GM21529 (cell line): ENCODE measurements around the gene SHMT2.

Source experiments
- ATAC-seq: cut with Tn5 transposase; IDR thresholded peaks from one replicate; pipeline ENCODE4 v1.9.1; 2021; ENCODE audit not compliant: unreplicated experiment

The SHMT2 gene

DNA sequence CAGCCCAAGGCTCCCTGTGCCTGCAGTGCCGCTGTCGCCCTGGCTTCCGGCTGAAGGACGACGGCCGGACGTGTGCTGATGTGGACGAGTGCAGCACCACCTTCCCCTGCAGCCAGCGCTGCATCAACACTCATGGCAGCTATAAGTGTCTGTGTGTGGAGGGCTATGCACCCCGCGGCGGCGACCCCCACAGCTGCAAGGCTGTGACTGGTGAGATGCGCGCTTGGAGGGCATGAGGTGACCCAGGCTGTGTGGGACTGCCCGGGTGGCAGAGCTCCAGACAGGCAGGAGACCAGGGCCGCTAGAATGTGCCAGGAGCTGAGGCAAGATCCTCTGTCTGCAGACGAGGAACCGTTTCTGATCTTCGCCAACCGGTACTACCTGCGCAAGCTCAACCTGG lies 32.6 kb upstream of the SHMT2 start:
- no peak for ATAC-seq

- ATAC-seq: no peak
These were observed 31.2 kb upstream of the SHMT2 start for GRCh38 chr12:57198329-57198728.

GRCh38 chr12:57199191-57199590 lies 30.3 kb upstream of the SHMT2 start:
- ATAC-seq: no peak

- no peak for ATAC-seq
These were observed 29.0 kb upstream of the SHMT2 start for GRCh38 chr12:57200497-57200896.

GRCh38 chr12:57201219-57201618 lies 28.3 kb upstream of the SHMT2 start:
- no peak for ATAC-seq

- no peak for ATAC-seq
These were observed 27.9 kb upstream of the SHMT2 start for GRCh38 chr12:57201631-57202030.

- no peak for ATAC-seq
These were observed 27.2 kb upstream of the SHMT2 start for GRCh38 chr12:57202321-57202720.

DNA sequence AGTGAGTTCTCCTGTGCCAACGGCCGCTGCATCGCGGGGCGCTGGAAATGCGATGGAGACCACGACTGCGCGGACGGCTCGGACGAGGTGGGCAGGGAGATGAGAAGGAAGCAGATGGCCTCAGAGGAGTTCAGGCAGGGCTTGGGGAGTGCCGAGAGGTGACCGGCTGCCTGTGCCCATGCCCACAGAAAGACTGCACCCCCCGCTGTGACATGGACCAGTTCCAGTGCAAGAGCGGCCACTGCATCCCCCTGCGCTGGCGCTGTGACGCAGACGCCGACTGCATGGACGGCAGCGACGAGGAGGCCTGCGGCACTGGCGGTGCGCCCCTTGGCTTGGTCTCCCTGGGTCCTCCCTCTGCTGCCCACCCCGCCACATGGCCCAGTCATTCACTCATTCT lies 26.3 kb upstream of the SHMT2 start:
- ATAC-seq: no peak

DNA sequence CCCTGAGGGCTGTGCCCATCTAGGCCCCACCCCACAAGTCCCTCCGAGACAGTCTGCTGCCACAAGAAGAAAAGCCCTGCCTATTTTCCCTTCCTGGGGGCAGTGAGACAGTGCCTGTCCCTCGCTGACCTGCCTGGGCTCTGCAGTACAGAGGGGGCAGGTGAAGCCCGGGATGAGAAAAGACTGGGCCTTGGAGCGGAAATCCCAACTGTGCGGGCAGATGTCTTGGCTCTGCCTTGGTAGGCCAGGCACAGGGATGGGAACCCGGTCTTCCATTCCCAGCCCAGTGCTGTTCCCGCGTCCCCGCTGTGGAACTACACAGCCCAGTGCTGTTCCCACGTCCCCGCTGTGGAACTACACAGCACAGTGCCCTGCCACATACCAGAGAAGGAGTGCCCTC lies 25.7 kb upstream of the SHMT2 start:
- ATAC-seq: no peak

DNA sequence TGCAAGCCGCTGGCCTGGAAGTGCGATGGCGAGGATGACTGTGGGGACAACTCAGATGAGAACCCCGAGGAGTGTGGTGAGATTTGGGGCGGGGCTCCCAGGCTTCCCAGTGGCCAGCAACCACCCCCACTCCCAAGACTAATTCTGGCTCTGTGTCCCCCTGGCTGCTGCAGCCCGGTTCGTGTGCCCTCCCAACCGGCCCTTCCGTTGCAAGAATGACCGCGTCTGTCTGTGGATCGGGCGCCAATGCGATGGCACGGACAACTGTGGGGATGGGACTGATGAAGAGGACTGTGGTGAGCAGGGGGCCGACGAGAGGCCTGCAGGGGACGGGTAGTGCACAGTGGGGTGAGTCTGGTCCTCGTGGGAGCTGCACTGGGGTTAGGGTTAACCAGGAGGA lies 25.1 kb upstream of the SHMT2 start:
- ATAC-seq: no peak

GRCh38 chr12:57205186-57205585 lies 24.3 kb upstream of the SHMT2 start:
- no peak for ATAC-seq

GRCh38 chr12:57205931-57206330 lies 23.6 kb upstream of the SHMT2 start:
- no peak for ATAC-seq

- ATAC-seq: no peak
These were observed 21.5 kb upstream of the SHMT2 start for GRCh38 chr12:57207731-57208630.

DNA sequence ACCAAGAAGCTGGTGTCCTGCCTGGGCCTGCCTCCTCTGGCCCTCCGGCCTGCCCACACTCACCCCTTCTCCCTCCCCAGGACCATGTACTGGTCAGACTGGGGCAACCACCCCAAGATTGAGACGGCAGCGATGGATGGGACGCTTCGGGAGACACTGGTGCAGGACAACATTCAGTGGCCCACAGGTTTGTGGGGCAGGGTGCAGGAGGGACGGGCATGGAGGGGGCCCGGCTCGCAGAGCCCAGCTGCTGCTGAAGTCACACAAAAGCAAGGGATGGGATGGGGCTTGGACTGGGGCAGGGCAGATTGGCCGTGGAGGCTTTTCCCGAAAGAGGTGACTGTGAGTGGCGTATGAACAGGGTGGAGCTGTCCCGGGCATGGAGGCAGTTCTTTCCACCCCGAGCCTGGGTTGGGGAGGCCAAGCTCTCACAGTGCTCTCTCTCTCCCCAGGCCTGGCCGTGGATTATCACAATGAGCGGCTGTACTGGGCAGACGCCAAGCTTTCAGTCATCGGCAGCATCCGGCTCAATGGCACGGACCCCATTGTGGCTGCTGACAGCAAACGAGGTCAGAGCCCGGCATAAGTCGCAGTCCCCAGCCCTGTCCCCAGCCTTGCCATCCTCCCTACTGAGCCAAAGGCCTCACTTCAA lies 20.8 kb upstream of the SHMT2 start:
- no peak for ATAC-seq

DNA sequence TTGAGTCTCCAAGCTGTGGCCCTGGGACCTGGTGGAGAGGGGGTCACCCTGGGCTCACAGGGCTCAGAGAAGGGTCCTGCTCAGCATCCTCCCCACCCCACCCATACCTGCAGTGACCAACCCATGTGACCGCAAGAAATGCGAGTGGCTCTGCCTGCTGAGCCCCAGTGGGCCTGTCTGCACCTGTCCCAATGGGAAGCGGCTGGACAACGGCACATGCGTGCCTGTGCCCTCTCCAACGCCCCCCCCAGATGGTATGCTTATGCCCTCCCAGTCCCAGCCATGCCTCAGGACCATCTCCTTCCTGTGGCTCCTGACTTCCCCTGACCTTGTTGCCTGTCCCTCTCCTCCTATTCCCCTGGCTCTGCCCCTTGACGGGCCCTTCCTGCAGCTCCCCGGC lies 19.6 kb upstream of the SHMT2 start:
- ATAC-seq: no peak

- ATAC-seq: no peak
These were observed 19.1 kb upstream of the SHMT2 start for GRCh38 chr12:57210461-57210860.

DNA sequence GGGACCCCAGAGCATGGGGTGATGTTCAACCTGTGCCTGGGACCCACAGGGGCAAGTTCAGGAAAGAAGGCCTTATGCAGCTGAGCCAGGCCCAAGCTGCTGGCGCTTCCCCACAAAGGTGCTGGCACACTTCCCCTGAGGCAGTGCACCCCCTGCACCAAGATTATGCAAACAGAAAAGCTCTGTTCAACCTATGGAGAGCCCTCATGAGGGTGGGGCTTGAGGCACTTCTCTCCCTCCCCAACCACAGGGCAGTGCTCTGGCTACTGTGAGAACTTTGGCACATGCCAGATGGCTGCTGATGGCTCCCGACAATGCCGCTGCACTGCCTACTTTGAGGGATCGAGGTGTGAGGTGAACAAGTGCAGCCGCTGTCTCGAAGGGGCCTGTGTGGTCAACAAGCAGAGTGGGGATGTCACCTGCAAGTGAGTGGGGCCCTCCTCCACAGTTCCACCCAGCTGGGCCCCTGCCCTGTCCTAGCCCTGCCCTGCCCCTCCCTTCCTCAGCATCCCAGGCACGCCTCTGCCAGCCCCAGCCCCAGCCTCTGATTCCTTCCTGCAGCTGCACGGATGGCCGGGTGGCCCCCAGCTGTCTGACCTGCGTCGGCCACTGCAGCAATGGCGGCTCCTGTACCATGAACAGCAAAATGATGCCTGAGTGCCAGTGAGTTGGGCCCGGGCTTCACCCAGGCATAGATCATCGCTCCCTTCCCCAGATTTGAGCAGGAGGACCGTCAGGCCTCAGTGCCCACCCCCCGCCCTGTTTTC lies 18.4 kb upstream of the SHMT2 start:
- ATAC-seq: no peak

- ATAC-seq: no peak
These were observed 17.5 kb upstream of the SHMT2 start for GRCh38 chr12:57211791-57212700.

DNA sequence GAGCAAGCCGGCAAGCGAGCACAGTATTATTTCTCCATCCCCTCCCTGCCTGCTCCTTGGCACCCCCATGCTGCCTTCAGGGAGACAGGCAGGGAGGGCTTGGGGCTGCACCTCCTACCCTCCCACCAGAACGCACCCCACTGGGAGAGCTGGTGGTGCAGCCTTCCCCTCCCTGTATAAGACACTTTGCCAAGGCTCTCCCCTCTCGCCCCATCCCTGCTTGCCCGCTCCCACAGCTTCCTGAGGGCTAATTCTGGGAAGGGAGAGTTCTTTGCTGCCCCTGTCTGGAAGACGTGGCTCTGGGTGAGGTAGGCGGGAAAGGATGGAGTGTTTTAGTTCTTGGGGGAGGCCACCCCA lies 16.8 kb upstream of the SHMT2 start:
- no peak for ATAC-seq

DNA sequence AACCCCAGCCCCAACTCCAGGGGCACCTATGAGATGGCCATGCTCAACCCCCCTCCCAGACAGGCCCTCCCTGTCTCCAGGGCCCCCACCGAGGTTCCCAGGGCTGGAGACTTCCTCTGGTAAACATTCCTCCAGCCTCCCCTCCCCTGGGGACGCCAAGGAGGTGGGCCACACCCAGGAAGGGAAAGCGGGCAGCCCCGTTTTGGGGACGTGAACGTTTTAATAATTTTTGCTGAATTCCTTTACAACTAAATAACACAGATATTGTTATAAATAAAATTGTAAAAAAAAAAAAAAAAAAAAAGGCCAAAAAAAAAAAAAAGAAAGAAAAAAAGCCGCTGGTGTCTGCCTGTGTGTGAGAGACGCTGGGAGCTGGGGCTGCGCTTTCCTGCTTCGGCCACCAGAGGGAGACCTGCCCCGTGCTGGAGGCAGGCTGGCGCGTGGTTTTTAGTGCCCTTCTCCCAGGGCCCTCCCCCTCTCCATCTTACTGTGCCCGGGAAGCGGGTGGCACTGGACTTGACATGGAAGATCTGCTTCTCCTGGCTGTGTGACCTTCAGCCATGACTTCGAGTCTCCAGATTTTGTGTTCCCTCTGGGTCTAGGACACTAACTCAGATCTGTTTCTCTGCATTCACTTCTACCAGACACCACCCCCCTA lies 16.3 kb upstream of the SHMT2 start:
- no peak for ATAC-seq
